Prostate gland (tissue), 2 donors: ENCODE measurements around the gene RABGAP1L.

Source experiments
- POLR2A ChIP-seq: fragments of 450-650 bp; IDR thresholded peaks from one replicate; pipeline ENCODE4 v1.6.1; 2016; ENCODE audit warnings: antibody characterized with exemption, mild to moderate bottlenecking
- TF ChIP-seq, protein P1 (sequence below), 4 experiments: fragments of 200-600 bp in 2 of 4; fragments of 450-650 bp in 2 of 4; sonication (generic) in 2 of 4; IDR thresholded peaks; 1 replicate in 3 of 4; 2 replicates in 1 of 4; pipeline ENCODE4 v1.5.1; 2016 to 2019; ENCODE audit warnings: antibody characterized with exemption in 4 of 4, mild to moderate bottlenecking in 2 of 4, moderate library complexity in 2 of 4

DNA sequence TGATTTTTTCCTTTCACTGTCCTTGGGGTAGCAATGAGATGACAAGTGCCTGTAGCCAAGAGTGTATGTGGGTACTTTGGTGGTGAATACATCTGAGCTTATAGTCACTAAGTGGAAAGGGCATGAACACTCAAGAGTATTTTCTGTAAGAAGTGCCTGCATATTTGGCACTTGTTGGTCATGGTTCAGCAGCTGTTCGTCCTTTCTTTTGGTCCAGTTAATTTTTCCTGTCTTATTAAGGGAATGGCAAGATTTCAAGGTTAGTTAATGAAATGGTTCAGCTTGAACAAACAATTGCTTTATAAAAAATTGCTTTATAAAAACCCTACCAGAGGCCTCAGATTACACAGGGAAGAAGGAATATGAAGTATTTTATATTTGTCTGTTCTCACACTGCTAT, 239.9 kb downstream of the RABGAP1L start:
- TF ChIP-seq, protein P1, sequence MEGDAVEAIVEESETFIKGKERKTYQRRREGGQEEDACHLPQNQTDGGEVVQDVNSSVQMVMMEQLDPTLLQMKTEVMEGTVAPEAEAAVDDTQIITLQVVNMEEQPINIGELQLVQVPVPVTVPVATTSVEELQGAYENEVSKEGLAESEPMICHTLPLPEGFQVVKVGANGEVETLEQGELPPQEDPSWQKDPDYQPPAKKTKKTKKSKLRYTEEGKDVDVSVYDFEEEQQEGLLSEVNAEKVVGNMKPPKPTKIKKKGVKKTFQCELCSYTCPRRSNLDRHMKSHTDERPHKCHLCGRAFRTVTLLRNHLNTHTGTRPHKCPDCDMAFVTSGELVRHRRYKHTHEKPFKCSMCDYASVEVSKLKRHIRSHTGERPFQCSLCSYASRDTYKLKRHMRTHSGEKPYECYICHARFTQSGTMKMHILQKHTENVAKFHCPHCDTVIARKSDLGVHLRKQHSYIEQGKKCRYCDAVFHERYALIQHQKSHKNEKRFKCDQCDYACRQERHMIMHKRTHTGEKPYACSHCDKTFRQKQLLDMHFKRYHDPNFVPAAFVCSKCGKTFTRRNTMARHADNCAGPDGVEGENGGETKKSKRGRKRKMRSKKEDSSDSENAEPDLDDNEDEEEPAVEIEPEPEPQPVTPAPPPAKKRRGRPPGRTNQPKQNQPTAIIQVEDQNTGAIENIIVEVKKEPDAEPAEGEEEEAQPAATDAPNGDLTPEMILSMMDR (IDR thresholded peaks at IDR 0.05) = no peak
- TF ChIP-seq POLR2A = no peak
